ENCODE data around the gene AARS2. TPM values are rescaled to one million over a fixed set of nuclear protein-coding genes. Genes with fewer than 3 reads are reported as not detected.
A peak's percentile ranks its signal among the peaks of the same experiment; 100 is the strongest.

The AARS2 gene
- total and polyA plus RNA-seq, 9 of the 15 experiments (the other 6 are each of a cell fraction or from before 2014, with no cell fraction given) = 0.97 to 34.0 (median 18.3) TPM

DNA sequence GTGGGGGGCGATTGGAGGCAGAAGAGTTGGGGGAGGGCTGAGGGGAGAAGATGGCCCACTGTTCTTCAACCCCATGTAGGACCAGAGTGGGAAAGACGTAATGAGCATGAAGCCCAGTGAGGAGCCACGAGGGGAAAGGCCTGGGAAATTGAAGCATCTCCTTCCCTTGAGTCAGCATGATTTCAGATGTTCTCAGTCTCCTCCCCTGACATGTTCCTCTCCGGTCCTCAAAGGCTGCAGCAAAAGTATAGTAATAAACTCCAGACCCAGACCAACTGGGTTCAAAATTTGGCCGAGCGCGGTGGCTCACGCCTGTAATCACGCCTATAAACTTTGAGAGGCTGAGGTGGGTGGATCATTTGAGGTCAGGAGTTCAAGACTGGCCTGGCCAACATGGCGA is 45.9 kb downstream of the AARS2 start:
- no peak overlapping the region for H3K4me3 ChIP-seq
- ChIA-PET POLR2A (interaction anchor here (0.6 to 8.2 kb wide), 5 partner anchors 11 to 194 kb away, joined by 3 to 69 read pairs (median 4); partner anchors contain the start of gene HSP90AB1), CTCF (ENCODE audit: low intra/inter-chr PET ratio) (interaction anchor here (0.7 to 4.6 kb wide), 4 partner anchors 31 to 189 kb away, joined by 3 to 61 read pairs (median 4); no protein-coding TSS in a partner anchor)
- no peaks in the 10 kb centered on the region for H3K9me3 ChIP-seq (replicated peaks; ENCODE audit: control insufficient read depth, insufficient read depth, low read depth, low read length)
- H3K4me2 ChIP-seq (ENCODE audit: insufficient read depth, low read length) = no peak overlapping the region
- TF ChIP-seq ZNF316 (IDR thresholded peaks at IDR 0.05) = 0 out of 2 replicates have a peak, but pooled peaks have one; percentile 14
- no peak for TF ChIP-seq NONO (IDR thresholded peaks at IDR 0.05; ENCODE audit: low read depth in 2 of 2, low read length in 1 of 2)
- H3K27ac ChIP-seq (ENCODE audit: extremely low read depth, low read depth, low read length) = no peak overlapping the region
- peaks cover 17% of the 10 kb centered on the region for H3K79me2 ChIP-seq (ENCODE audit: control insufficient read depth, insufficient read depth, low read length)
- H3K27me3 ChIP-seq (ENCODE audit: control insufficient read depth in 2 of 2, insufficient read depth in 2 of 2, low read length in 2 of 2) = peaks cover 29% of the 10 kb centered on the region in 2 experiments
- intact Hi-C loops (cut with micrococcal nuclease) = loop anchor here (5.0 kb wide), 1 partner anchor 170 kb away; no protein-coding TSS in a partner anchor
- DNase-seq (ENCODE audit: extremely low read depth in 1 of 4, low spot score in 3 of 4) = no peak
- in situ Hi-C loops (cut with MboI) = loop anchor here (5.0 kb wide), 1 partner anchor 75 kb away; the partner anchor contains the start of gene SPATS1
- peaks cover 19 to 35% of the 10 kb centered on the region in 2 experiments; a peak in 4 of 5 replicates for H3K4me1 ChIP-seq (replicated peaks in 1 of 2; ENCODE audit: control insufficient read depth in 2 of 2, insufficient read depth in 2 of 2, low read length in 2 of 2)
- BruUV-seq (replicated peaks) = no TSS peak
- H3K9ac ChIP-seq (ENCODE audit: insufficient read depth in 1 of 2, low read depth in 2 of 2, low read length in 2 of 2) = no peak overlapping the region
- peaks cover 7% of the 10 kb centered on the region; the same call in 1 of the 3 replicates for H3K36me3 ChIP-seq (ENCODE audit: control insufficient read depth, insufficient read depth, low read length)
- H3K9me1 ChIP-seq (ENCODE audit: control insufficient read depth, insufficient read depth, low read length) = no peaks in the 10 kb centered on the region
- H2AFZ ChIP-seq (ENCODE audit: low read depth, low read length) = 0 out of 2 replicates have a peak overlapping the region, but pooled peaks have one; percentile 16
- peaks cover 3% of the 10 kb centered on the region; the same call in 1 of the 2 replicates for H4K20me1 ChIP-seq (replicated peaks; ENCODE audit: control insufficient read depth, insufficient read depth, low read length)
- WGBS (ENCODE audit: insufficient coverage, low coverage, missing lambda C conversion rate) = 29% methylated on average over 10 of the region's 10 CpGs
- FAIRE-seq = no peak
- no peak for ATAC-seq

DNA sequence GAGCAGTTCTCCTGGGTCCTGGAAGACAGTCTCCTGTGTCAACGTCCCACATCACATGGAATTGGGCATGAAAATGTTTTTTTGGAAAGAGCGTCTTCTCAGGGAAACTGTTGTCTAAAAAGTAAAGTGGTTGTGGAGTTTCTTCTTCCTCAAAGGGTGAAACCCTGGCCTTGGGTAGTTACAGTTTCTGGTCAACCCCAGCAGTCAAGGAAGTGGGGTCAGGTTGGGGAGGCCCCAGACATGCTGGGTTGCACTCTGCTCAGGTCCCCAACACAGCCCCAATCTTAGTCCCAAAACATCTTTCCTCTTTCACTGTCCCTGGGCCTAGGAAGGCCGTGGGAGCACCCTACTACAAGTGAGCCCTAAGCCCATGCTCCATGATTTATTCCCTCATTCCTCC is 46.8 kb downstream of the AARS2 start:
- 47% methylated on average over 3 of the region's 3 CpGs for WGBS (ENCODE audit: insufficient coverage, low coverage, missing lambda C conversion rate)
- Histone ChIP-seq H3K27me3 (ENCODE audit: control insufficient read depth in 2 of 2, insufficient read depth in 2 of 2, low read length in 2 of 2) (peaks cover 20 to 22% of the 10 kb centered on the region in 2 experiments), H3K9me1 (ENCODE audit: control insufficient read depth, insufficient read depth, low read length) (no peaks in the 10 kb centered on the region), H3K27ac (ENCODE audit: extremely low read depth, low read depth, low read length) (no peak overlapping the region), H2AFZ (ENCODE audit: low read depth, low read length) (peak overlapping the region; percentile 86; the same call in 1 of the 2 replicates), H3K36me3 (ENCODE audit: control insufficient read depth, insufficient read depth, low read length) (peaks cover 16% of the 10 kb centered on the region; the same call in 1 of the 3 replicates), H3K4me2 (ENCODE audit: insufficient read depth, low read length) (no peak overlapping the region), H4K20me1 (replicated peaks; ENCODE audit: control insufficient read depth, insufficient read depth, low read length) (peaks cover 3% of the 10 kb centered on the region; the same call in 1 of the 2 replicates), H3K4me1 (replicated peaks in 1 of 2; ENCODE audit: control insufficient read depth in 2 of 2, insufficient read depth in 2 of 2, low read length in 2 of 2) (peaks cover 19 to 39% of the 10 kb centered on the region in 2 experiments; a peak in 4 of 5 replicates), H3K79me2 (ENCODE audit: control insufficient read depth, insufficient read depth, low read length) (peaks cover 17% of the 10 kb centered on the region), H3K9me3 (replicated peaks; ENCODE audit: control insufficient read depth, insufficient read depth, low read depth, low read length) (no peaks in the 10 kb centered on the region), H3K4me3 (no peak overlapping the region), H3K9ac (ENCODE audit: insufficient read depth in 1 of 2, low read depth in 2 of 2, low read length in 2 of 2) (no peak overlapping the region)
- ATAC-seq (no peak), FAIRE-seq (no peak), DNase-seq (ENCODE audit: extremely low read depth in 1 of 4, low spot score in 3 of 4) (no peak)
- ChIA-PET CTCF (ENCODE audit: low intra/inter-chr PET ratio) (interaction anchor here (4.6 kb wide), 1 partner anchor 72 kb away, joined by 61 read pairs; no protein-coding TSS in a partner anchor), POLR2A (interaction anchor here (8.2 kb wide), 1 partner anchor 19 kb away, joined by 69 read pairs; the partner anchor contains the start of gene HSP90AB1)
- TF ChIP-seq SAFB2 (IDR thresholded peaks at IDR 0.05; ENCODE audit: borderline replicate concordance, low read depth, low read length, severe bottlenecking) (no peak), ETV6 (IDR thresholded peaks at IDR 0.05; ENCODE audit: borderline replicate concordance in 1 of 2, low read depth in 2 of 2, low read length in 1 of 2) (no peak), ETV6 (CRISPR knock-in tag; IDR thresholded peaks at IDR 0.05; ENCODE audit: borderline replicate concordance) (no peak), NR2C2 (CRISPR knock-in tag; IDR thresholded peaks at IDR 0.05) (no peak), NR2C2 (tag; IDR thresholded peaks at IDR 0.05) (no peak), ZNF197 (CRISPR knock-in tag; IDR thresholded peaks at IDR 0.05; ENCODE audit: low read depth) (no peak), ELF1 (tag; IDR thresholded peaks at IDR 0.05) (no peak), ZFX (CRISPR knock-in tag; IDR thresholded peaks at IDR 0.05) (no peak), MECOM (CRISPR knock-in tag; IDR thresholded peaks at IDR 0.05) (no peak), ZKSCAN1 (IDR thresholded peaks at IDR 0.05; ENCODE audit: low read depth, low read length) (no peak)
- TF ChIP-seq, protein P1, sequence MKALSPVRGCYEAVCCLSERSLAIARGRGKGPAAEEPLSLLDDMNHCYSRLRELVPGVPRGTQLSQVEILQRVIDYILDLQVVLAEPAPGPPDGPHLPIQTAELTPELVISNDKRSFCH (CRISPR knock-in tag; IDR thresholded peaks at IDR 0.05) = no peak
- TF ChIP-seq, protein P1 (tag; IDR thresholded peaks at IDR 0.05) = no peak
- in situ Hi-C loops (cut with MboI) (loop anchor here (5.0 kb wide), 1 partner anchor 76 kb away; the partner anchor contains the start of gene SPATS1), intact Hi-C loops (cut with micrococcal nuclease) (loop anchor here (5.0 kb wide), 1 partner anchor 169 kb away; no protein-coding TSS in a partner anchor)
- BruUV-seq (replicated peaks) = no TSS peak
